Brain microvascular endothelial cell (primary cell): ENCODE measurements around the gene SLC22A3.

ENCODE experiments used
- DNase-seq: peaks from one replicate; pipeline ENCODE4 v3.0.0-alpha.2; 2020
- H3K27ac ChIP-seq: fragments of 250-450 bp; sonication (Bioruptor Pico); 2 replicates; pipeline ENCODE4 v1.5.1; 2020; ENCODE audit warnings: mild to moderate bottlenecking, moderate library complexity
- H3K27me3 ChIP-seq: fragments of 250-450 bp; sonication (Bioruptor Pico); replicated peaks from 2 replicates; pipeline ENCODE4 v1.5.1; 2020; ENCODE audit warnings: mild to moderate bottlenecking
- H3K36me3 ChIP-seq: fragments of 250-450 bp; sonication (Bioruptor Pico); replicated peaks from 2 replicates; pipeline ENCODE4 v1.5.1; 2020; ENCODE audit warnings: mild to moderate bottlenecking
- H3K4me3 ChIP-seq: 2 replicates; pipeline ENCODE4 v1.5.1; 2011; ENCODE audit warnings: low read depth, mild to moderate bottlenecking, control low read depth, low read length, moderate library complexity
- in situ Hi-C: cut with HindIII; loops from 2 replicates; pipeline ENCODE4 v1.10.0; 2017; ENCODE audit warnings: low sequenced_read_pairs, low pct_ligation_motif_present
- TF ChIP-seq, protein P1 (sequence below): IDR thresholded peaks from 2 replicates; pipeline ENCODE4 v1.5.1; 2011; ENCODE audit warnings: low read depth, mild to moderate bottlenecking, moderate library complexity, low read length, control low read depth, inconsistent platforms; ENCODE audit errors: missing control alignments

The SLC22A3 gene

DNA sequence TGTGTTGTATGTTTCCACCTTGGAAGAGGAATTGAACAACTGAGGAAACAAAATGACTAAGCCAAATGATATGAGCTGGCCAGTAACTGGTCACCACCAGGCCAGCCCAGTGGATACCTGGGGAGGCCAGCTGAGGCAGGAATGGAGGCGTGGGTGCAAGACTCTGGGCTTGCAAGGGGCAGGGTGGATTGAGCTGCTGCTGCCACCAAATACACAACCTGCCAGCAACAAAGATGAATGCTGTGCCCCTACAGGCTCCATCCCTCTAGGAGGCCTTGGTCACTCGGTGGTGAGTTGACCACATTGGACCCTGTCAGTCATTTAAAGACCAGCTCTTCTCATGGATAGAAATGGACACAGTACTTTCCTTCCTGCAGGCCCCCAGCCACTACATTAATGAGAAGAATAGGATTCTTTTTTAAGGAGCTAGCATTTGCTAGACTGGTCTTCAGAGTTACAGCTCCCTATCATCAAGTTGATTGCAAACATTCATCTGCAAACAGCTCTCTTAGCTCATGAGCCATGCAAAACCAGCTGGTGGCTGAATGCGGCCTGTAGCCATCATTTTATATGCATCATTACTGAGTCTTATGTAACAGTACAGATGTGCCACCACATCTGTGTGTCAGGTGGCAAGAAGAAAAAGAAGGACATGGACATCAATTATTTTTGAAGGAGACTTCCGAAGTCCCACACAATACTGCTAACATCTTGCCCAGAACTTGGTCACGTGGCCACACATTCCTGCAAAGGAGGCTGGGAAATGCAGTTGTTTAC is 26.3 kb upstream of the SLC22A3 start:
- no peak for DNase-seq
- no peak overlapping the region for H3K4me3 ChIP-seq
- no peaks in the 10 kb centered on the region for H3K27me3 ChIP-seq
- TF ChIP-seq, protein P1, sequence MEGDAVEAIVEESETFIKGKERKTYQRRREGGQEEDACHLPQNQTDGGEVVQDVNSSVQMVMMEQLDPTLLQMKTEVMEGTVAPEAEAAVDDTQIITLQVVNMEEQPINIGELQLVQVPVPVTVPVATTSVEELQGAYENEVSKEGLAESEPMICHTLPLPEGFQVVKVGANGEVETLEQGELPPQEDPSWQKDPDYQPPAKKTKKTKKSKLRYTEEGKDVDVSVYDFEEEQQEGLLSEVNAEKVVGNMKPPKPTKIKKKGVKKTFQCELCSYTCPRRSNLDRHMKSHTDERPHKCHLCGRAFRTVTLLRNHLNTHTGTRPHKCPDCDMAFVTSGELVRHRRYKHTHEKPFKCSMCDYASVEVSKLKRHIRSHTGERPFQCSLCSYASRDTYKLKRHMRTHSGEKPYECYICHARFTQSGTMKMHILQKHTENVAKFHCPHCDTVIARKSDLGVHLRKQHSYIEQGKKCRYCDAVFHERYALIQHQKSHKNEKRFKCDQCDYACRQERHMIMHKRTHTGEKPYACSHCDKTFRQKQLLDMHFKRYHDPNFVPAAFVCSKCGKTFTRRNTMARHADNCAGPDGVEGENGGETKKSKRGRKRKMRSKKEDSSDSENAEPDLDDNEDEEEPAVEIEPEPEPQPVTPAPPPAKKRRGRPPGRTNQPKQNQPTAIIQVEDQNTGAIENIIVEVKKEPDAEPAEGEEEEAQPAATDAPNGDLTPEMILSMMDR = no peak
- no peak overlapping the region for H3K27ac ChIP-seq
- no peaks in the 10 kb centered on the region for H3K36me3 ChIP-seq
- in situ Hi-C loops = no loop called here

DNA sequence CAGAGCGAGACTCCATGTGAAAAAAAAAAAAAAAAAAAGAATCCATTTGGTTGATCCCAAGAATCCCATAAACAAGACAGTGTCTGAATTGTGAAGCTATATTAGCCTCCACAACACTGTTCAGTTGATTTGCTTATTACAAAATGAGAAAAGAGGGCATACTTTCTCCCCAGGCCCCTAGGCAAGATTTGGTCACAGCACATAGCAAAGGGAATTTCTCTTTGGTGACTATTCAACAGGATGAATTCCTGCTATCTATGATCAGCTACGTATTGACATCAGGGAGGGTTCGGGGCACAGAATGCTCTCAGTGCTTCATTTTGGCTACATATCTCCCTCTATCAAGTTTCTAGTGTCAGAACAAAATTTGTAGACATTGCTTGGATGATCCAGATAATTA is 20.2 kb upstream of the SLC22A3 start:
- no peak for DNase-seq
- TF ChIP-seq, protein P1 = no peak
- H3K36me3 ChIP-seq = no peaks in the 10 kb centered on the region
- no peak overlapping the region for H3K4me3 ChIP-seq
- no peak overlapping the region for H3K27ac ChIP-seq
- no peaks in the 10 kb centered on the region for H3K27me3 ChIP-seq
- in situ Hi-C loops = no loop called here

DNA sequence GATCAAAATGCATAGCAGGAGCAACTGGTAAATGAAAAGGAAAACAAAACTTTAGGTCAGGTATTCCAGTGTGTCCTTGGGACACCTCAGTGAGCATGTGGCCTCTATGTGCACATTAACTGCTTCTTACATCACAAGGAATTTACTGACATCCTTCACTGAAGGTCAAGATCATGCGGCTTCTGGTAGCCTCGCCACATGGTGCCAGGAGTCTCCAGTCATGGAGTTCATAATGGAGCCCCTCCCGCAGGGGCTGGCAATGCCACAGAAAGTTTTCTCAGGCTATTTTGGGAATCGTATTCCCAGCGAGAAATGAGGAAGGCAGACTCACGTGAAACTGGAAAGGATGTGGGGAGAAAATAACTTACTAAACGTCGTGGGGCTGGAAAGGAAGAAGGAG is 19.7 kb upstream of the SLC22A3 start:
- H3K36me3 ChIP-seq = no peaks in the 10 kb centered on the region
- in situ Hi-C loops = no loop called here
- no peak overlapping the region for H3K27ac ChIP-seq
- DNase-seq = no peak
- no peak overlapping the region for H3K4me3 ChIP-seq
- TF ChIP-seq, protein P1 = no peak
- no peaks in the 10 kb centered on the region for H3K27me3 ChIP-seq

DNA sequence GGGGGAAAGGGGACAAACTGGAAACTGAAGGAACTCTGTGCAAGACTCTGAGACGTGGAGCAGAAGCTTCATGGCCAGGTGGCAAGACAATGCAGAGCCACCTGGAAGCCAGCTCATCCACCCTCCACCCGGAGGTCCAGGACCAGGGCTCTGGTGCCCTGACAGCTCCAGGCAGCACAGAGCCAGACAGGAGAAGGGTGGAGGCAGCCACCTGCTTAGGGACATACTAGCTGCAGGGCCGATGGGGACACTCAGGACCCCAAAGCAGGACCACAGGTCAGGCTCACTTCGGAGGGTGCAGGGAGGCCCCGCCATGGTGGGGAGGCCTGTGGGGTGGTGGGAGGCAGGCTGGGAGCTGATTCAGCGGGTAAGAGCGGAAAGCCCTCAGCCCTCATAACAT is 19.0 kb upstream of the SLC22A3 start:
- no peaks in the 10 kb centered on the region for H3K36me3 ChIP-seq
- H3K27me3 ChIP-seq = no peaks in the 10 kb centered on the region
- TF ChIP-seq, protein P1 = no peak
- H3K4me3 ChIP-seq = no peak overlapping the region
- DNase-seq = no peak
- no peak overlapping the region for H3K27ac ChIP-seq
- in situ Hi-C loops = no loop called here

DNA sequence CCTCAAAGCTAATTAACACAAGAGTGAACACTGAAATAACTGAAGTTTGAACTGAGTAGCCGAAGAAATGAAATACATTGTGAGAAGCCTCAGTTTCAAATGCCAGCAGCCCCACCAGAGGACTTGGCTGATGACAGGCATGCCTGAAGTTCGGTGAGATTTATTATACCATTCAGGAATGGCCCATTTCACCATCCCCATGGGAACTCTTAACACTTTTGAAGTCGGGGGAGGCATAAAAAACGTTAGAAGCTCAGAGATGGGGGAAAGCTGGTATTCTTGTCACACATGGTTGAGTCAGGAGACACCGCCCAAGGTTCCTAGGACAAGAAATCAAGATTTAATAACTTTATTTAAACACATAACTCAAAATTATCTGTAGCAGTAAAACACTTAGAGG is 17.6 kb upstream of the SLC22A3 start:
- Histone ChIP-seq H3K36me3 (no peaks in the 10 kb centered on the region), H3K27me3 (no peaks in the 10 kb centered on the region), H3K4me3 (no peak overlapping the region), H3K27ac (no peak overlapping the region)
- in situ Hi-C loops = no loop called here
- TF ChIP-seq, protein P1 = no peak
- DNase-seq = no peak

DNA sequence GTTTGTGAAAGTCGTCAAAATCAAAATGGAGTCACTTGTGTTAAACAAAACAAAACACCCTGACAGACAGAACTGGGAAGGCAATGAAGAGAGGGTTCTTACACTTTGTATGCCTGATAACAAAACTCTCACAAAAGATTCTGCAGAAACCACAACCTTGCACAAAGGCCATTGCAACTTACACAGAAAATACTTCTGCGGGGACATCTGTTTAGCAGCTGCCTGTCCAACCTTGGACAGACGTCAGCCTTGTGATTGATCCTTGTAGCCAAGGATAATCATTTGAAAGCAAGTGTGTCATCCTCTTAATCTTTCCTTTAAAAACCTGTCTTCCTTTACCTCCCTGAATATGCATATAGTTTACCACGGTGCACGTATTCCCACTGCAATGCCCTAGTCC is 17.0 kb upstream of the SLC22A3 start:
- no peak overlapping the region for H3K27ac ChIP-seq
- no peaks in the 10 kb centered on the region for H3K27me3 ChIP-seq
- in situ Hi-C loops = no loop called here
- TF ChIP-seq, protein P1 = no peak
- no peak for DNase-seq
- H3K4me3 ChIP-seq = no peak overlapping the region
- H3K36me3 ChIP-seq = no peaks in the 10 kb centered on the region
